GM19025 (cell line): Measurements from ENCODE around the gene OR6X1.
"Not testable (repeated sequence)": the region's sequence is repeated elsewhere in the genome, so short reads cannot be mapped to it uniquely, and the experiment has no call there.

Experiments
- ATAC-seq: cut with Tn5 transposase; IDR thresholded peaks from one replicate; pipeline ENCODE4 v1.9.1; 2021; ENCODE audit warnings: mild to moderate bottlenecking, low read depth, moderate library complexity; ENCODE audit not compliant: unreplicated experiment

Gene OR6X1

DNA sequence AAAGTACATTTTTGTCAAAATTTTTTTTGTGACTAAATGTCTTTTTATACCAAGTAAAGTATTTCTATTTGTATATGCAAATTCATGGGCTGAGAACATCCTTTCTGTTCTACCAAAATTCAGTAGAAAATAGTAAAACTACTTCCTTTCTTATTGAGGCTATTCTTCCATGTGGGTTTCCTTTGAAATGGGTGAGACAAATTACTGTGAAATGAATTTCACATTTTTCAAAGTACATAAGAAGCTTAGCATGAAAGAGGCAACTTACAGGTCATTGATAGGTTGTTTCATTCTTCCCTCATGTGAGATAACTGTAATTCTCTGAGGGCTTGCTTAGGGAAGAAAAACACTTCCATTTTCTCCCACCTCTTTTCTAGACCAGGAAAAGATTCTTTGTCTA, 1.0 kb upstream of the OR6X1 start:
- no peak for ATAC-seq

GRCh38 chr11:123753110-123753509, 1.2 kb downstream of the OR6X1 start:
- ATAC-seq, result no peak

GRCh38 chr11:123751781-123752180, 2.5 kb downstream of the OR6X1 start:
- ATAC-seq, result no peak

DNA sequence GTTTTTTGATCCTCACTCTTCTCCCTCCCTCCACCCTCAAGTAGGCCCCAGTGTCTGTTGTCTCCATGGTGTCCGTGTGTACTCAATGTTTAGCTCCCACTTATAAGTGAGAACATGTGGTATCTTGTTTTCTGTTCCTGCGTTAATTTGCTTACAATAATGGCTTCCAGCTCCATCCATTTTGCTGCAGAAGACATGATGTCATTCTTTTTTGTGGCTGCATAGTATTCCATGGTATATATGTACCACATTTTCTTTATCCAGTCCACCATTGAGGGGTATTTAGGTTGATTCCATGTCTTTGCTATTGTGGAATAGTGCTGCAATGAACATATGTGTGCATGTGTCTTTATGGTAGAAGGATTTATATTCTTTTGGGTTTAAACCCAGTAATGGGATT, 6.0 kb downstream of the OR6X1 start:
- ATAC-seq, result not testable (repeated sequence)

GRCh38 chr11:123745764-123746451, 8.4 kb downstream of the OR6X1 start:
- no peak for ATAC-seq

GRCh38 chr11:123742724-123743120, 11.6 kb downstream of the OR6X1 start:
- no peak for ATAC-seq

DNA sequence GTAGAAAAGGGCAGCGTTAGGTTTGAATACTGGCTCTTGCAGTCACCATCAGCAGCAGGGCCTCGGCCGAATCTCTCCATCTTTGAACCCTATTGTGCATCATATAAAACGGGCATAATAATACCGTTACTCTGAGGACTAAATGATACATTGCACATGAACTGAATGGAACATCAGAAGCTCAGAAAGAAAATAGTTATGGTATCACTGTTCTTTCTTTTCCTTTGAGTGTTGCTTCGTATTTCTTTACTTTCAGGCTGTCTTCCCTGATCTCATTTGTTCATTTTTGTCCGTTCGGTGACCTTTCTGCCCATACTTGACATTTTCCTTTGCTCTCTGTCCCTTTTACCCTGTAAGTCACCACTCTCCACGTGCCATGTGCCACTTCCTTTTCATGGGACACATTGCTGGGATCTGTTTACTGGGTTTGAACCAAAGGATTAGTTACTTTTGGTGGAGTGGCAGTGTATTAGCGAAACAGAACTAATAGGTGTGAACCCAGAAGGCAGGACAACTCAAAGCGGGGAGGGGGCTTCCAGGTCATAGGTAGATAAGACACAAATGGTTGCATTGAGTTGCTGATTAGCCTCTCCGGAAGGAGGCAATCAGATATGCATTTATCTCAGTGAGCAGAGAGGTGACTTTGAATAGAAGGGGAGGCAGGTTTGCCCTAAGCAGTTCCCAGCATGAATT, 12.1 kb downstream of the OR6X1 start:
- ATAC-seq, result no peak

DNA sequence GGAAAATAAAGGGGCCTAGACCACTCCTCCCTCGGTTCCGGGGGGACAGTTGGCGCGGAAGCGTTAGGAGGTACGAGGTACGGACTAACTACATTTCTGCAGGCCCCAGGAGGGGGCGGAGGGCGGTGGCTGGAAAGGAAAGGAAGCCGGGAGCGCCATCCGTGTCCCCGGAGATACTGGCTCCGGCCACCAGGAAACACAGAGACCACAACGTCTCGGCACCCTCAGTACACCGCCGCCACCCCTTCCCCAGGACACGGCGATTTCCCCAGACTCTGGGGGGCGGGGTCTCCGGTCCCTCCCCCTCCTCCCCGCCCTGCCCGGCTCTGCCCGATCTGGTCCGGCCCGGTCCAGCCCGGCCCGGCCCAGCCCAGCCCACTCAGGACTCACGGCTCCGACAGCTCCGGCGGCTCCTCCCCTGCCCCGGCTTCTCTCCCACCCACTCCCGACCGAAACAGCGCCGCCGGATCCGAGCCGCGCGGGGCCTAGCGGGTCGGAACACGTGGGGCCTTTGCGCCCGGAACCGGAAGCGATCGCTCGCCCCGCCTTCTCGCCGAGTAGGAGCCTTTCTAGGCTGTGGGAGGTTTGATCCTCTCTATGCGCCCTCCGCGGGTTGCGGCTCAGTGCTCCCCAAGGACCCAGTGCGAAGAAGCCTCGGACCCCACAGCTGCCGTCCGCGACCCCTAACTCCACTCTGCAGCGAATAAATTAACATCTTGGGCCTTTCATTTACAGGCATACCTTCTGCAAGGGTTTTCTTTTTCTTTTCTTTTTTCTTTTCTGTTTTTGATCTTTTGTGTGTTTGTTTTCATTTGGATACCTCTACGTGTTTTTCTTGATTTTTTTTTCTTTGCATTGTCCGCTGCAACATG, 12.9 kb downstream of the OR6X1 start, which contains the start of gene ZNF202:
TSS of gene ZNF202 (minus strand) at position 502 of the 872 bp plus-strand sequence. CDS start 10,772 bp downstream, outside the sequence.
- ATAC-seq, result peak; percentile 99

DNA sequence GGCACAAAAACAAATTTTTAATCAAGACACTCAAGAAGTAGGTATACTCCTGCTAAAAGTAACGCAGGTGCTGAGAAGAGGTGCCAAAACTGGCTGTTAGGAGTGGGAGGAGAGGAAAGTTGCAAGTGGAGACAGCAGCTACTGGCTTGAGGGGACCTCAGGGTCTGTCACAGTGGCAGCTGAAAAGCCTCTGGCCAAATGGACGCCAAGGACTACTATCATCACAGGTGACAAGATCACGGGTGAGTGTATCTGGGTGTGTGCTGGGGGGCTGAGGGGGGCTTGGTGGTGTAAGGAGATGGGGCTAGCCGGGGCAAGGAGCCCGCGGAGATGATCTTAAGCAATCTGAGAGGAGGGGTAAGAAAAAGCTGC, 13.5 kb downstream of the OR6X1 start:
- ATAC-seq, result no peak

DNA sequence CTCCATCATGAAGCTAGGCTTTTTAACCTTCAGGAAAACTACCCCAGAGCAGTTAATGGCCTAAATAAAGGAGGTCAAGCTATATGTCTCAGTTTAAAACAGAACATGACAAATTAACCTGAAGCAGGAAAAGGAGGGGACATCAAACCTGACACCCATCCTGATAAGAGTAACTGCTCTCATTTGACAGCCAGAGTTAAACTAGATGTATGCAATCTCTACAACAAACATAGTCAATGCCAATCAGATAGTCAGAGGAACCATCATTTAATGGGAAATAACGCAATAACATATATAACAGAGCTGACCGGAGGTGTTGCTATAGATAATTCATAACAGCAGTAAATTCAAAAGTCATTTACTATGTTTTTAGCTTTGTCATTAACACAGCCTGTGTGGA, 15.9 kb downstream of the OR6X1 start:
- no peak for ATAC-seq

- no peak for ATAC-seq
Measured at GRCh38 chr11:123736769-123737168, 17.5 kb downstream of the OR6X1 start.

DNA sequence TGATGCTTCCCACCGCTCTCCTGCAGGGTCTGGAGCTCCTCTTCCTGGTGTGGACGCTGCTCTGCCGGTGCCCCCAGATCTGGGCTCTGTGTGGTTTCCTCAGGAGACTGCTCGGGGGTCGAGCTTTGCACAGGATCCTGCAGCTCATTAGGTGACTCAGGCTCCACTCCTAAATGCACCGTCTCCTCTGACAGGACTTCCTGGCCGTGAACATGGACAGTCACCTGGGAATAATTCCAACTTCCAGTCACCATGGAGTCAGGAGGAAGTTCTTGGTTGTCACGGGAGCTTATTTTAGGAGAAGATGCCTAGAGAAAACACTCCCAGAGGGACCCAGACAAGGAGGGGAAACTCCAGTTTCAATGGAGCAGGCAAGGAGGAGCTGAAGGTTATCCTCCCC, 24.7 kb downstream of the OR6X1 start:
- no peak for ATAC-seq

GRCh38 chr11:123725995-123726655, 28.2 kb downstream of the OR6X1 start:
- ATAC-seq, result no peak

DNA sequence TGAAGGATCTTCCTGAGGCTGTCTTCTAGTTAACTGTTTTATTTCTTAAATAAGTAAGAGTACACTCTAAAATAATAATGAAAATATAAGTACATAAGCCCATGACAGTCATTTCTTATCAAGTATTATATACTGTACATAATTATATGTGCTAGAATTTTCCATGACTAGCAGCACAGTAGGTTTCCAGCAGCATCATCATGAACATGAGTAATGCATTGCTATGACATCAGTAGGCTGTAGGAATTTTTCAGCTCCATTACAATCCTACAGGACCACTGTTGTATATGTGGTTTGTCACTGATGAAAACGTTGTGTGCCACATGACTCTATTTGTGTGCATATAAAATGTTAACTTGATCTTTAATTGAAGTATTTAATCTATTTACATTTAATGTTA, 34.9 kb downstream of the OR6X1 start:
- ATAC-seq, result no peak

- no peak for ATAC-seq
Measured at GRCh38 chr11:123718469-123718868, 35.8 kb downstream of the OR6X1 start.

DNA sequence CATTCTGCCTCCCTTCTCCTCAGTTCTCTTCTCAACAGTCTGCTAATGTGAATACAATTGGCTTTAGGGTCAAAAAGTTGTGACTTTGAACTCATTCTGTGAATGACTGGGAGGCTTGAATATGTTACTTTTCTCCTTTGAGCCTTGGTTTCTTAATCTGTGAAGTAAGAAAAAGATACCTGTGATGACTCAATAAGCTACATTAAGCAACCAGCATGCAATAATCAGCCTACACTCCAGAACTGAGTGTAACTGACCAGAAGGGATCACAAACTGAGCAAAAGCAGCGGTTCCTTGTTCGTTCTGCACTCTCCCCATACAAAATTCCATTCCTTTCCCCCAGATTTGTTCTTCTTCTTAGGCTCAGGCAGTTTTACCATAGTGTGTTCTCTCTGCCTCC, 36.3 kb downstream of the OR6X1 start:
- no peak for ATAC-seq

DNA sequence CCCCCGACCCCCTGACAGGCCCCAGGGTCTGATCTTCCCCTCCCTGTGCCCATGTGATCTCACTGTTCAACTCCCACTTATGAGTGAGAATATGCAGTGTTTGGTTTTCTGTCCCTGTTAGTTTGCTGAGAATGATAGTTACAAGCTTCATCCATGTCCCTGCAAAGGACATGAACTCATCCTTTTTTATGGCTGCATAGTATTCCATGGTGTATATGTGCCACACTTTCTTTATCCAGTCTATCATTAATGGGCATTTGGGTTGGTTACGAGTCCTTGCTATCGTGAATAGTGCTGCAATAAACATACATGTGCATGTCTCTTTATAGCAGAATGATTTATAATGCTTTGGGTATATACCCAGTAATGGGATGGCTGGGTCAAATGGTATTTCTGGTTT, 41.7 kb downstream of the OR6X1 start:
- ATAC-seq, result not testable (repeated sequence)

DNA sequence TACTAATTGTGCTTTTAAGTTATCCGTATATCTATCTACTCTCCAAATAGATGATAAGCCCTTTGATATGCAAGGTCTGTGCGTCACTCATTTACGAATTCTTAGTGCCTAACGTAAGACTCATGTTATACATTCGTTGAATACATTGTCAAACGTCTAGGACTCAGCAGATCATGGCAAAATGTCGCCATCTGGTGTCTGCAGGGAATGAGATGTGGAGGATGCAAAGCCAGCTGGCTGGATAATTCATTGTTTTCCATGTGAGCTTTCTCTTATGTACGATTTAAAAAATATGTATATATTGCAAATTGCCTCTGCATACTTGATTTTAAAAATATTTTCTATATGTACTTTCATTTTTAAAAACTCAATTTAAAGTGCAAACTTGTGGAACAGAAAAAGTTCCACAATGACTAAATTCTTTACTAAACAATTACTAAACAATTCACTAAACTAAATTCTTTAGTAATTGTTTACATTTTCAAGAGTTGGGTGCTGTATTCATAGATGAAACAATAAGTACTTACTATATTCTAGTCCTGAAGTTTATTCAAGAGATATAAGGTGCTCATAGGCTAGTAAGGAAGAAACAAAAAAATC, 46.6 kb downstream of the OR6X1 start:
- no peak for ATAC-seq

DNA sequence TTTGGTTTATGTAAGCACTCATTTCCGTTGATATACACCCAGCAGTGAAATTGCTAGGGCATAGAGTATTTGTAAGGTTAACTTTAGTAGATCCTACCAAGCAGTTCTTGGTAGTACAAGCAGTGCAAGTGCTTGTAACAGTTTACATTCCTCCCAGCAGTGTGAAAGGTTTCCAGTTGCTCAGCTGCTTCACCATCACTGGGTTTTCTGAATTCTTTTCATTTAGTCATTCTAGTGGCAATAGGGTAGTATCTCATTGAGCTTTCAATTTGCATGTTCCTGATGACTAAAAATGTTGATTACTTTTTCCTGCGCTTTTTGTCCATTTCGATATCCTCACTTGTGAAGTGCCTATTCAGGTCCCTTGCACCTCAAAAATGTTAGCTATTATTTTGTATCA, 47.1 kb downstream of the OR6X1 start:
- ATAC-seq, result no peak

- ATAC-seq, result no peak
Measured at GRCh38 chr11:123704341-123704740, 50.0 kb downstream of the OR6X1 start.
